ENCODE data around the gene ZNF532. TPM values are rescaled to one million over a fixed set of nuclear protein-coding genes. Genes with fewer than 3 reads are reported as not detected.

ZNF532 gene
- total RNA-seq, 4 donors from 2014 or later: 3.9 to 188 (median 12.7) TPM

GRCh38 chr18:58970943-58971790 is 106.5 kb downstream of the ZNF532 start:
- Histone ChIP-seq H3K4me3 (no peak overlapping the region), H3K9me3 (no peaks in the 10 kb centered on the region), H3K36me3 (no peaks in the 10 kb centered on the region), H3K27me3 (no peaks in the 10 kb centered on the region), H3K27ac (peak overlapping the region in 3 of 4 donors; percentile 25 to 60 (median 39)), H3K4me1 (peaks cover 0 to 6% (median 0%) of the 10 kb centered on the region in 4 donors)
- DNase-seq: no peak
- TF ChIP-seq CTCF (IDR thresholded peaks at IDR 0.05): no peak
- TF ChIP-seq POLR2A (IDR thresholded peaks at IDR 0.05): no peak

- DNase-seq: no peak
- H3K36me3 ChIP-seq: peaks cover 0 to 9% (median 0%) of the 10 kb centered on the region in 3 donors
- no peaks in the 10 kb centered on the region for H3K4me1 ChIP-seq
- peak overlapping the region; percentile 6 to 48 (median 22) for H3K27ac ChIP-seq
- H3K4me3 ChIP-seq: no peak overlapping the region
- H3K9me3 ChIP-seq: no peaks in the 10 kb centered on the region
- H3K27me3 ChIP-seq: no peaks in the 10 kb centered on the region
- TF ChIP-seq POLR2A (IDR thresholded peaks at IDR 0.05) (no peak), CTCF (IDR thresholded peaks at IDR 0.05) (no peak)
Observed at GRCh38 chr18:58975296-58975695, 110.6 kb downstream of the ZNF532 start.

DNA sequence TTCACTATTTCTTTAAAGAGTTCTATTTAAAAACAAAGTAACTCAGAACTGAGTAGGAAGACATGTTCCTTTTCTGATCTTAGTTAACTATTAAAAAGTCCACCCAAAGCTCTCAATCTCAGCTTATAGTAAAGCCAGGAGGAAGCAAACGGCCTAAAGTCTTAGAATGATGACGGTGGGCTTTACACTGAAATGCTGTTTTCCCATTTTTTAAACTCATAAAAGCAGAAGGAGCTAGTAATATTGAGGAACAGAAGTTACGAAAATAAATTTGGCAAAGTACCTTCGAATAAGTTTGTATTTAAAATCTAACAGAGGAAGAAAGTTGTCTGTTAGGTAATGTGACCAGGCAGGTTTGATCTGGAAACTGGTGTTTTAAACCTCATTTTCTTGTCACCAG is 111.1 kb downstream of the ZNF532 start:
- Histone ChIP-seq H3K27me3 (no peaks in the 10 kb centered on the region), H3K27ac (peak overlapping the region in 2 of 4 donors; percentile 17 to 28), H3K4me1 (no peaks in the 10 kb centered on the region), H3K4me3 (no peak overlapping the region), H3K36me3 (peaks cover 0 to 9% (median 0%) of the 10 kb centered on the region in 3 donors), H3K9me3 (no peaks in the 10 kb centered on the region)
- DNase-seq: no peak
- TF ChIP-seq POLR2A (IDR thresholded peaks at IDR 0.05) (no peak), CTCF (IDR thresholded peaks at IDR 0.05) (no peak)

GRCh38 chr18:58977223-58977622 is 112.5 kb downstream of the ZNF532 start:
- no peaks in the 10 kb centered on the region for H3K9me3 ChIP-seq
- DNase-seq: no peak
- no peak overlapping the region for H3K4me3 ChIP-seq
- no peak for TF ChIP-seq CTCF (IDR thresholded peaks at IDR 0.05)
- no peak for TF ChIP-seq POLR2A (IDR thresholded peaks at IDR 0.05)
- H3K36me3 ChIP-seq: peaks cover 0 to 9% (median 0%) of the 10 kb centered on the region in 3 donors
- H3K27ac ChIP-seq: no peak overlapping the region
- H3K4me1 ChIP-seq: no peaks in the 10 kb centered on the region
- H3K27me3 ChIP-seq: no peaks in the 10 kb centered on the region

- no peaks in the 10 kb centered on the region for H3K4me1 ChIP-seq
- H3K27me3 ChIP-seq: no peaks in the 10 kb centered on the region
- no peak overlapping the region for H3K27ac ChIP-seq
- H3K4me3 ChIP-seq: no peak overlapping the region
- no peaks in the 10 kb centered on the region for H3K9me3 ChIP-seq
- no peak for DNase-seq
- peaks cover 0 to 9% (median 0%) of the 10 kb centered on the region in 3 donors for H3K36me3 ChIP-seq
- TF ChIP-seq CTCF (IDR thresholded peaks at IDR 0.05) (no peak), POLR2A (IDR thresholded peaks at IDR 0.05) (no peak)
Observed at GRCh38 chr18:58977801-58978200, 113.1 kb downstream of the ZNF532 start.

All from Peyer's patch (tissue), 4 donors.